ENCODE measurements around the gene COA6. TPM values are rescaled to one million over a fixed set of nuclear protein-coding genes. Genes with fewer than 3 reads are reported as not detected.
A peak's percentile ranks its signal among the peaks of the same experiment; 100 is the strongest.

Gene COA6
- total and polyA plus RNA-seq, 2 of the 13 experiments (the other 11 are each of a cell fraction or from before 2014, with no cell fraction given), result 32.4 to 104 TPM

- TF ChIP-seq CBFB (CRISPR knock-in tag; IDR thresholded peaks at IDR 0.05) (0 out of 2 replicates have a peak, but pooled peaks have one; percentile 22), ISX (CRISPR knock-in tag; conservative IDR thresholded peaks at IDR 0.05) (0 out of 2 replicates have a peak, but pooled peaks have one; percentile 53), HMG20A (CRISPR knock-in tag; IDR thresholded peaks at IDR 0.05; ENCODE audit: borderline replicate concordance) (peak; percentile 54; the same call in 1 of the 2 replicates), ZSCAN12 (CRISPR knock-in tag; IDR thresholded peaks at IDR 0.05) (peak; percentile 61; the same call in 1 of the 2 replicates), ZNF280B (CRISPR knock-in tag; IDR thresholded peaks at IDR 0.05; ENCODE audit: borderline replicate concordance) (no peak), MIER2 (CRISPR knock-in tag; IDR thresholded peaks at IDR 0.05) (peak; percentile 96), HNRNPUL1 (IDR thresholded peaks at IDR 0.05; ENCODE audit: low read depth, low read length) (no peak), ELF1 (CRISPR knock-in tag; IDR thresholded peaks at IDR 0.05) (no peak)
- TF ChIP-seq, protein P1, sequence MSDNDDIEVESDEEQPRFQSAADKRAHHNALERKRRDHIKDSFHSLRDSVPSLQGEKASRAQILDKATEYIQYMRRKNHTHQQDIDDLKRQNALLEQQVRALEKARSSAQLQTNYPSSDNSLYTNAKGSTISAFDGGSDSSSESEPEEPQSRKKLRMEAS (IDR thresholded peaks at IDR 0.05), result peak; percentile 93
Measured at GRCh38 chr1:234327577-234328164, 45.6 kb upstream of the COA6 start (continued).

DNA sequence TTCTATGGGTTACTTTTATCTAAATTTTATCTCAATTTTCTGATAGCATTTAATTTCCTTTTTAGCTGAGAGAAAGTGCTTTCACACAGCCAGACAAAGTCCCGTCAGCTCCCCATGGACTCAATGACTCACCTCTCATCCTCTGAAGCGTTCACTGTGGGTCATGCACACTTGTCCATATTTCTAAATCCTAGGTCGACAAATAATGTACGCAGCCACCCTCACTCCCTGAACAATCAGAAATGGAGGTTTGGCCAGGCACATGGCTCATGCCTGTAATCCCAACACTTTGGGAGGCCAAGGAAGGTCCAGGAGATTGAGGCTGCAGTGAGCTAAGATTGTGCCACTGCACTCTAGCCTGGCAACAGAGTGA is 42.4 kb upstream of the COA6 start:
- Histone ChIP-seq H3K27ac (ENCODE audit: extremely low read length, insufficient read depth, low read length) (no peak overlapping the region), H3K9ac (ENCODE audit: insufficient read depth, low read depth, low read length) (no peak overlapping the region), H3K36me3 (replicated peaks in 1 of 2; ENCODE audit: control insufficient read depth in 1 of 2, insufficient read depth in 2 of 2, low read length in 2 of 2) (no peaks in the 10 kb centered on the region), H3K4me1 (ENCODE audit: insufficient read depth, low read length) (peaks cover 39% of the 10 kb centered on the region), H3K4me3 (replicated peaks in 1 of 3; ENCODE audit: insufficient read depth in 1 of 3, low read depth in 2 of 3, low read length in 3 of 3) (no peak overlapping the region), H3K27me3 (ENCODE audit: control insufficient read depth in 1 of 2, insufficient read depth in 2 of 2, low read length in 2 of 2) (no peaks in the 10 kb centered on the region), H3K79me2 (ENCODE audit: insufficient read depth, low read length) (no peaks in the 10 kb centered on the region), H3K9me3 (ENCODE audit: low read length) (peaks cover 1% of the 10 kb centered on the region; the same call in 1 of the 2 replicates), H3K4me2 (ENCODE audit: low read depth, low read length) (no peak overlapping the region), H4K20me1 (ENCODE audit: insufficient read depth, low read length) (no peaks in the 10 kb centered on the region), H2AFZ (ENCODE audit: low read length) (no peak overlapping the region)
- no peak for TF ChIP-seq FOXA3 (CRISPR knock-in tag; IDR thresholded peaks at IDR 0.05)
- TF ChIP-seq CCAR2 (optimal IDR thresholded peaks at IDR 0.05; ENCODE audit: low read depth, low read length), result no peak
- peak; percentile 39; the same call in 1 of the 2 replicates for TF ChIP-seq FOSL2 (CRISPR knock-in tag; IDR thresholded peaks at IDR 0.05)
- CTCF ChIA-PET (ENCODE audit: low intra/inter-chr PET ratio, low total read pairs), result no interaction called here
- FAIRE-seq, result no peak
- POLR2A ChIA-PET, result interaction anchor here (0.8 to 1.9 kb wide), 2 partner anchors 13 to 43 kb away, joined by 3 to 6 read pairs; partner anchors contain the start of gene COA6
- intact Hi-C loops (cut with micrococcal nuclease; ENCODE audit: unreplicated experiment) (no loop called here), in situ Hi-C loops (cut with HindIII; ENCODE audit: extremely low pct_ligation_motif_present, low pct_unique_long_range_greater_than_20kb) (no loop called here)
- WGBS (ENCODE audit: low lambda C conversion rate), result 59% methylated on average over 4 of the region's 4 CpGs
- no peak for ATAC-seq
- BruUV-seq (replicated peaks), result no TSS peak
- no peak for DNase-seq (ENCODE audit: low spot score)

Data from HepG2 (cell line).